ENCODE data around the gene PRKCE.

PRKCE gene

DNA sequence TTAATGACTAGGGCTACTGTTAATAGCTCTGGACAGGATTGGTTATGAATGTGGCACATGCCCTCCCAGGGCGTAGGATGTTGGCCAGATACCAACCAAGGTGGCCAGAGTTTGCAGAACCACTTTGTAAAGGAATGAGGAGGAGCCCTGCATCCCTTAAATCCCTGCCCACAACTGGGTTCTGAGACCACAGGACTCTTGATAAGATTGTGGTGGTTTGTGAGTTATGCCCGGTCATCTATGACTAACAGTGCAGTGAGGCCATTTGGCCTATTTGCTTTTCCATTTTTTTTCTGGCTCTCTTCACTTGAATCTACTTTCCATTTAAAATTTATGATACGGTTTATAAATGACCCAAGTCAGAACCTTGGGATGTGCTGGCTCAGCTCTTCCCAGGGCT lies 294.5 kb downstream of the PRKCE start:
- H3K36me3 ChIP-seq (ENCODE audit: insufficient read depth, insufficient read length, low read length) = no peaks in the 10 kb centered on the region
- H3K9ac ChIP-seq (ENCODE audit: insufficient read length, low read depth) = no peak overlapping the region
- no peak for DNase-seq (ENCODE audit: low read depth, low spot score)
- H3K9me3 ChIP-seq (ENCODE audit: insufficient read depth, low read length) = no peaks in the 10 kb centered on the region
- H3K4me1 ChIP-seq (ENCODE audit: insufficient read depth, insufficient read length) = no peaks in the 10 kb centered on the region
- no peaks in the 10 kb centered on the region for H3K27me3 ChIP-seq (ENCODE audit: insufficient read depth, insufficient read length)
- H3K4me3 ChIP-seq (ENCODE audit: insufficient read length, low read depth) = no peak overlapping the region
- TF ChIP-seq YY1 (IDR thresholded peaks at IDR 0.05; ENCODE audit: insufficient read depth, insufficient read length) (no peak), SUZ12 (IDR thresholded peaks at IDR 0.05; ENCODE audit: extremely low read depth, insufficient read depth, insufficient read length) (no peak), ZNF274 (IDR thresholded peaks at IDR 0.05; ENCODE audit: low read depth, low read length) (no peak)

DNA sequence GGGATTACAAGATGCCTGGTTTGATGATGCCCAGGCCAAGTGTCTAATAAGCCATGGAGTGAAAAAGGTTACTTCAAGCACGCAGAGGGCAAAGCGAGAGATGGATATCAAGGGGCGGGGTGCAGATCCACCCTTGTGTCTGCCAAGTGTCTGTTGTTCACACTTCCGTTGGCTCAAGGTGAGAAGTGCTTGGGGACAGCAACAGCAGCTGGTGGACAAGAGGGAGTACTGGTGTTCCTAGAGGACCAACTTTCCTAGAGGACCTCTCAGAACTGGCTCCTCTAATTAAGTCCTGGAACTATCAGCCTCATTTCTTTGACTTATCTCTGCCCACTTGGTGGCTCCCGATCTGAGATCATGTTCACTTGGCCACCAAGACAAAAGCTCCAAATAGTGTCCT lies 299.1 kb downstream of the PRKCE start:
- no peaks in the 10 kb centered on the region for H3K36me3 ChIP-seq (ENCODE audit: insufficient read depth, insufficient read length, low read length)
- no peak overlapping the region for H3K4me3 ChIP-seq (ENCODE audit: insufficient read length, low read depth)
- H3K9ac ChIP-seq (ENCODE audit: insufficient read length, low read depth) = no peak overlapping the region
- H3K27me3 ChIP-seq (ENCODE audit: insufficient read depth, insufficient read length) = no peaks in the 10 kb centered on the region
- TF ChIP-seq SUZ12 (IDR thresholded peaks at IDR 0.05; ENCODE audit: extremely low read depth, insufficient read depth, insufficient read length) (no peak), YY1 (IDR thresholded peaks at IDR 0.05; ENCODE audit: insufficient read depth, insufficient read length) (no peak), ZNF274 (IDR thresholded peaks at IDR 0.05; ENCODE audit: low read depth, low read length) (no peak)
- H3K4me1 ChIP-seq (ENCODE audit: insufficient read depth, insufficient read length) = no peaks in the 10 kb centered on the region
- no peaks in the 10 kb centered on the region for H3K9me3 ChIP-seq (ENCODE audit: insufficient read depth, low read length)
- DNase-seq (ENCODE audit: low read depth, low spot score) = no peak

DNA sequence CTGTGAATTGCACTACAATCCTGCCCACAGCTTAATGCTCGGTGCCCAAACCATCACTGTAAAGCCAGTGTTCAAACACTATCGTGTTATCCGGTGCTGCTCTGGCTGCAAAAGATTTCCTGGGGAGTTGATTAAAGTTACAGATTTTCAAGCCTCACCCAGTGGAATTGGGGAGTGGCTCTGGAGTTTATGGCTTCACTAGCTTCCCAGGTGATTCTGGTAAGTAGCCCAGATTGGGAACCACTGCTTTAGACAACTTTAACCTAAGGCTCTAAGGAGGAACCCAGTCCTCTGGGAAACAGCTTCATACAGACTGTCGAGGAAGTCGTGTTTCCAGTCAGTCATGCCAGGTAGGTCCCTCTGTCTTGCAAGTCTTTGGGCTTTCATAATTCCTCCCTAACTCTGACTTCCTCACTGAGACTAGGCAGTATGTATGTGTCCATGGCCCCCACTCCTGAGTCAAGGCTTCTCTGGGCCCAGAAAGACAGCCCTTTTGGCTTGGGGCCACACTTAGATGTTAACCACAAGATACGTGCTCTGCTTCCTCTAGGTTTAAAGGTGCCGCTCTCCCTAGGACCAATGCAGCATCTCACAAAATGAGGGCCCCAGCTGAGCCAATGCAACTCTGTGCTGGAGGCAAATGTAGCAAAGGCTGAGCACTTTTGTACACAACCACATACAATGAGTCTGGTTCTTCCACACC lies 299.7 kb downstream of the PRKCE start:
- TF ChIP-seq SUZ12 (IDR thresholded peaks at IDR 0.05; ENCODE audit: extremely low read depth, insufficient read depth, insufficient read length) (no peak), ZNF274 (IDR thresholded peaks at IDR 0.05; ENCODE audit: low read depth, low read length) (no peak), YY1 (IDR thresholded peaks at IDR 0.05; ENCODE audit: insufficient read depth, insufficient read length) (no peak)
- no peak overlapping the region for H3K4me3 ChIP-seq (ENCODE audit: insufficient read length, low read depth)
- no peaks in the 10 kb centered on the region for H3K9me3 ChIP-seq (ENCODE audit: insufficient read depth, low read length)
- no peak overlapping the region for H3K9ac ChIP-seq (ENCODE audit: insufficient read length, low read depth)
- DNase-seq (ENCODE audit: low read depth, low spot score) = no peak
- no peaks in the 10 kb centered on the region for H3K36me3 ChIP-seq (ENCODE audit: insufficient read depth, insufficient read length, low read length)
- no peaks in the 10 kb centered on the region for H3K4me1 ChIP-seq (ENCODE audit: insufficient read depth, insufficient read length)
- no peaks in the 10 kb centered on the region for H3K27me3 ChIP-seq (ENCODE audit: insufficient read depth, insufficient read length)

GRCh38 chr2:45952591-45952990 lies 301.1 kb downstream of the PRKCE start:
- TF ChIP-seq SUZ12 (IDR thresholded peaks at IDR 0.05; ENCODE audit: extremely low read depth, insufficient read depth, insufficient read length) (no peak), YY1 (IDR thresholded peaks at IDR 0.05; ENCODE audit: insufficient read depth, insufficient read length) (no peak), ZNF274 (IDR thresholded peaks at IDR 0.05; ENCODE audit: low read depth, low read length) (no peak)
- H3K4me3 ChIP-seq (ENCODE audit: insufficient read length, low read depth) = no peak overlapping the region
- no peaks in the 10 kb centered on the region for H3K9me3 ChIP-seq (ENCODE audit: insufficient read depth, low read length)
- DNase-seq (ENCODE audit: low read depth, low spot score) = no peak
- no peaks in the 10 kb centered on the region for H3K36me3 ChIP-seq (ENCODE audit: insufficient read depth, insufficient read length, low read length)
- no peaks in the 10 kb centered on the region for H3K27me3 ChIP-seq (ENCODE audit: insufficient read depth, insufficient read length)
- no peaks in the 10 kb centered on the region for H3K4me1 ChIP-seq (ENCODE audit: insufficient read depth, insufficient read length)
- H3K9ac ChIP-seq (ENCODE audit: insufficient read length, low read depth) = no peak overlapping the region

GRCh38 chr2:45953376-45954027 lies 302.0 kb downstream of the PRKCE start:
- Histone ChIP-seq H3K9ac (ENCODE audit: insufficient read length, low read depth) (no peak overlapping the region), H3K27me3 (ENCODE audit: insufficient read depth, insufficient read length) (no peaks in the 10 kb centered on the region), H3K36me3 (ENCODE audit: insufficient read depth, insufficient read length, low read length) (no peaks in the 10 kb centered on the region), H3K9me3 (ENCODE audit: insufficient read depth, low read length) (no peaks in the 10 kb centered on the region), H3K4me1 (ENCODE audit: insufficient read depth, insufficient read length) (no peaks in the 10 kb centered on the region), H3K4me3 (ENCODE audit: insufficient read length, low read depth) (no peak overlapping the region)
- DNase-seq (ENCODE audit: low read depth, low spot score) = no peak
- no peak for TF ChIP-seq YY1 (IDR thresholded peaks at IDR 0.05; ENCODE audit: insufficient read depth, insufficient read length)

GRCh38 chr2:45954233-45954850 lies 302.9 kb downstream of the PRKCE start:
- no peaks in the 10 kb centered on the region for H3K4me1 ChIP-seq (ENCODE audit: insufficient read depth, insufficient read length)
- H3K36me3 ChIP-seq (ENCODE audit: insufficient read depth, insufficient read length, low read length) = no peaks in the 10 kb centered on the region
- no peaks in the 10 kb centered on the region for H3K9me3 ChIP-seq (ENCODE audit: insufficient read depth, low read length)
- DNase-seq (ENCODE audit: low read depth, low spot score) = no peak
- H3K27me3 ChIP-seq (ENCODE audit: insufficient read depth, insufficient read length) = no peaks in the 10 kb centered on the region
- TF ChIP-seq SUZ12 (IDR thresholded peaks at IDR 0.05; ENCODE audit: extremely low read depth, insufficient read depth, insufficient read length) (no peak), YY1 (IDR thresholded peaks at IDR 0.05; ENCODE audit: insufficient read depth, insufficient read length) (no peak), ZNF274 (IDR thresholded peaks at IDR 0.05; ENCODE audit: low read depth, low read length) (no peak)
- H3K9ac ChIP-seq (ENCODE audit: insufficient read length, low read depth) = no peak overlapping the region
- no peak overlapping the region for H3K4me3 ChIP-seq (ENCODE audit: insufficient read length, low read depth)

DNA sequence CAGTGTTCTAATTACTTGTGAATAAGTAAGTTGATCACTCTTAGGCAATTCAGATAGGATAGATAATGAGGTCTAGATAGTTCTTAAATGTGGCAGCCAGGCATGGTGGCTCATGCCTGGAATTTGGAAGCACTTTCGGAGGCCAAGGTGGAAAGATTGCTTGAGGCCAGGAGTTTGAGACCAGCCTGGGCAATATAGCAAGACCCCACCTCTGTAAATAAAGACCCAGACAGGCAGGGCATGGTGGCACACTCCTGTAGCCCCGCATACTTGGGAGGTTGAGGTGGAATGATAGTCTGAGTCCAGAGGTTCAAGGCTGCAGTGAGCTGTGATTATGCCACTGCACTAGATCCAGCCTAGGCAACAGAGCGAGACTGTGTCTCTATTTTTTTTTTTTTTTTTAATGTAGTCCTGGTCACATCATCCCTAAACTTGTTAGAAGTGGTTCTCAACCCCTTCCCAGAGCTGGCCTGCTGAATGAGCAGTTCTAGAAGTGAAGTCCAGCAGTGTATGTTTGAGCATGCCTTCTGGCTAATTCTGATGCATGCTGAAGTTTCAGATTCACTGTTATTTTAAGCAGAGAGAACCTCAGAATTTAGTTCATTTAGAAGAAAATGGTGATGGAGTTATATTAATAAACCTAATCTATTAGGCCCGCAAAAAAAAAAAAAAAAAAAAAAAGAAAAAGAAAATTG lies 306.2 kb downstream of the PRKCE start:
- Histone ChIP-seq H3K9ac (ENCODE audit: insufficient read length, low read depth) (no peak overlapping the region), H3K27me3 (ENCODE audit: insufficient read depth, insufficient read length) (no peaks in the 10 kb centered on the region), H3K4me1 (ENCODE audit: insufficient read depth, insufficient read length) (peaks cover 4% of the 10 kb centered on the region), H3K9me3 (ENCODE audit: insufficient read depth, low read length) (no peaks in the 10 kb centered on the region), H3K4me3 (ENCODE audit: insufficient read length, low read depth) (no peak overlapping the region), H3K36me3 (ENCODE audit: insufficient read depth, insufficient read length, low read length) (no peaks in the 10 kb centered on the region)
- TF ChIP-seq YY1 (IDR thresholded peaks at IDR 0.05; ENCODE audit: insufficient read depth, insufficient read length) (no peak), SUZ12 (IDR thresholded peaks at IDR 0.05; ENCODE audit: extremely low read depth, insufficient read depth, insufficient read length) (no peak), ZNF274 (IDR thresholded peaks at IDR 0.05; ENCODE audit: low read depth, low read length) (no peak)
- DNase-seq (ENCODE audit: low read depth, low spot score) = no peak

Measured in NT2/D1 (cell line).